GM12891 (cell line): ENCODE results near the gene ZC3H7A.

Source experiments
- POLR2A ChIP-seq: IDR thresholded peaks from 2 replicates; pipeline ENCODE4 v1.6.1; 2011; ENCODE audit warnings: low read depth, low read length, control low read depth
- POLR2AphosphoS5 ChIP-seq: IDR thresholded peaks from 2 replicates; pipeline ENCODE4 v1.6.1; 2011; ENCODE audit warnings: low read depth, low read length, control low read depth

- TF ChIP-seq POLR2AphosphoS5 (no peak), POLR2A (no peak)
Measured at GRCh38 chr16:11797957-11798299, 870 bp upstream of the ZC3H7A start.
